H9 (cell line): ENCODE results near the gene INSRR. TPM values are rescaled to one million over a fixed set of nuclear protein-coding genes. Genes with fewer than 3 reads are reported as not detected.

ENCODE experiments used
- DNase-seq: peaks from one replicate; pipeline ENCODE4 v3.0.0-alpha.2; 2017
- H2AFZ ChIP-seq: one replicate; pipeline ENCODE4 v1.6.1; 2013; ENCODE audit warnings: mild to moderate bottlenecking, low read length, control low read depth, moderate library complexity
- H2AK5ac ChIP-seq: 2 replicates; pipeline ENCODE4 v1.6.1; 2013; ENCODE audit warnings: low read length, control low read depth, mixed read lengths; ENCODE audit not compliant: insufficient read length
- H2BK120ac ChIP-seq: one replicate; pipeline ENCODE4 v1.6.1; 2013; ENCODE audit warnings: low read depth, mild to moderate bottlenecking, low read length, control low read depth, inconsistent platforms; ENCODE audit not compliant: poor library complexity, severe bottlenecking
- H2BK12ac ChIP-seq: 2 replicates; pipeline ENCODE4 v1.6.1; 2013; ENCODE audit warnings: low read length, control low read depth, mixed read lengths, low read depth; ENCODE audit not compliant: insufficient read length
- H2BK15ac ChIP-seq: 2 replicates; pipeline ENCODE4 v1.6.1; 2013; ENCODE audit warnings: low read depth, low read length, control low read depth
- H2BK20ac ChIP-seq: one replicate; pipeline ENCODE4 v1.6.1; 2013; ENCODE audit warnings: low read depth, mild to moderate bottlenecking, low read length, control low read depth, inconsistent platforms; ENCODE audit not compliant: poor library complexity, severe bottlenecking
- H2BK5ac ChIP-seq: 2 replicates; pipeline ENCODE4 v1.6.1; 2013; ENCODE audit warnings: low read length, control low read depth, mixed read lengths; ENCODE audit not compliant: insufficient read length
- H3K14ac ChIP-seq: 2 replicates; pipeline ENCODE4 v1.6.1; 2013; ENCODE audit warnings: low read length, control low read depth; ENCODE audit not compliant: insufficient read depth
- H3K18ac ChIP-seq: 2 replicates; pipeline ENCODE4 v1.6.1; 2013; ENCODE audit warnings: low read depth, mild to moderate bottlenecking, mixed read lengths, low read length, control low read depth; ENCODE audit not compliant: insufficient read length
- H3K23ac ChIP-seq: 2 replicates; pipeline ENCODE4 v1.6.1; 2013; ENCODE audit warnings: low read length, control low read depth, mixed read lengths, low read depth; ENCODE audit not compliant: insufficient read length
- H3K23me2 ChIP-seq: 2 replicates; pipeline ENCODE4 v1.6.1; 2013; ENCODE audit warnings: low read depth, mild to moderate bottlenecking, mixed read lengths, low read length, control low read depth; ENCODE audit not compliant: insufficient read length, poor library complexity, severe bottlenecking
- H3K27ac ChIP-seq: 2 replicates; pipeline ENCODE4 v1.5.1; 2013; ENCODE audit warnings: low read length, control low read depth, mixed read lengths, low read depth; ENCODE audit not compliant: insufficient read length
- H3K27me3 ChIP-seq: 2 replicates; pipeline ENCODE4 v1.6.1; 2013; ENCODE audit warnings: low read length, control low read depth, inconsistent platforms; ENCODE audit not compliant: insufficient read depth
- H3K4ac ChIP-seq: 2 replicates; pipeline ENCODE4 v1.6.1; 2013; ENCODE audit warnings: low read depth, mild to moderate bottlenecking, control low read depth, inconsistent platforms, low read length, moderate library complexity
- H3K4me1 ChIP-seq: 2 replicates; pipeline ENCODE4 v1.6.1; 2013; ENCODE audit warnings: low read length, control low read depth, inconsistent platforms; ENCODE audit not compliant: insufficient read depth
- H3K4me2 ChIP-seq: 2 replicates; pipeline ENCODE4 v1.6.1; 2013; ENCODE audit warnings: low read length, control low read depth, mixed read lengths; ENCODE audit not compliant: insufficient read length, insufficient read depth
- H3K56ac ChIP-seq: 2 replicates; pipeline ENCODE4 v1.6.1; 2013; ENCODE audit warnings: low read depth, mild to moderate bottlenecking, mixed read lengths, low read length, control low read depth; ENCODE audit not compliant: insufficient read length
- H3K79me1 ChIP-seq: 2 replicates; pipeline ENCODE4 v1.6.1; 2013; ENCODE audit warnings: low read depth, mild to moderate bottlenecking, moderate library complexity, low read length, control low read depth, inconsistent platforms; ENCODE audit not compliant: insufficient read depth, poor library complexity, severe bottlenecking
- H3K79me2 ChIP-seq: 2 replicates; pipeline ENCODE4 v1.6.1; 2013; ENCODE audit warnings: low read length, control low read depth, inconsistent platforms; ENCODE audit not compliant: insufficient read depth
- H3K9ac ChIP-seq: 2 replicates; pipeline ENCODE4 v1.6.1; 2013; ENCODE audit warnings: low read length, control low read depth, mixed read lengths; ENCODE audit not compliant: insufficient read length; ENCODE audit errors: extremely low read depth
- H3K9me3 ChIP-seq: one replicate; pipeline ENCODE4 v1.6.1; 2013; ENCODE audit warnings: low read depth, low read length, inconsistent platforms; ENCODE audit not compliant: control insufficient read depth
- H3T11ph ChIP-seq: one replicate; pipeline ENCODE4 v1.6.1; 2013; ENCODE audit warnings: mild to moderate bottlenecking, low read length, control low read depth, inconsistent platforms
- H4K20me1 ChIP-seq: one replicate; pipeline ENCODE4 v1.6.1; 2013; ENCODE audit not compliant: control insufficient read depth, insufficient read length, insufficient read depth
- H4K5ac ChIP-seq: 2 replicates; pipeline ENCODE4 v1.6.1; 2013; ENCODE audit warnings: low read depth, mild to moderate bottlenecking, mixed read lengths, low read length, control low read depth; ENCODE audit not compliant: insufficient read length
- H4K8ac ChIP-seq: replicated peaks from 2 replicates; pipeline ENCODE4 v1.6.1; 2013; ENCODE audit warnings: low read length, control low read depth, mixed read lengths, low read depth; ENCODE audit not compliant: insufficient read length
- H4K91ac ChIP-seq: 2 replicates; pipeline ENCODE4 v1.6.1; 2013; ENCODE audit warnings: low read depth, mild to moderate bottlenecking, moderate library complexity, mixed read lengths, low read length, control low read depth; ENCODE audit not compliant: insufficient read length
- H3K27ac Mint-ChIP-seq, 3 experiments: 2 replicates in 2 of 3; 3 replicates in 1 of 3; pipeline ENCODE4 v1.8.0; 2020 to 2021; ENCODE audit warnings: mixed read lengths in 3 of 3, mild to moderate bottlenecking in 1 of 3, moderate library complexity in 1 of 3
- H3K27me3 Mint-ChIP-seq: 2 replicates; pipeline ENCODE4 v1.8.0; 2021; ENCODE audit warnings: low read depth, mild to moderate bottlenecking, moderate library complexity, mixed read lengths
- H3K36me3 Mint-ChIP-seq, 3 experiments: 2 replicates in 2 of 3; 3 replicates in 1 of 3; pipeline ENCODE4 v1.8.0; 2020 to 2021; ENCODE audit warnings: low read depth in 3 of 3, mixed read lengths in 3 of 3; ENCODE audit not compliant: insufficient read depth in 1 of 3
- H3K4me1 Mint-ChIP-seq, 2 experiments: 2 replicates each; pipeline ENCODE4 v1.8.0; 2020; ENCODE audit warnings: mixed read lengths in 2 of 2
- H3K4me3 Mint-ChIP-seq, 2 experiments: 2 replicates in 1 of 2; 3 replicates in 1 of 2; pipeline ENCODE4 v1.8.0; 2020 to 2021; ENCODE audit warnings: mild to moderate bottlenecking in 2 of 2, mixed read lengths in 2 of 2, moderate library complexity in 1 of 2
- H3K9me3 Mint-ChIP-seq, 2 experiments: 2 replicates in 1 of 2; 3 replicates in 1 of 2; pipeline ENCODE4 v1.8.0; 2020; ENCODE audit warnings: mild to moderate bottlenecking in 2 of 2, mixed read lengths in 2 of 2, moderate library complexity in 1 of 2
- WGBS: extraction: QIAGEN DNeasy Blood & Tissue Kit; methylation state at CpG from one replicate; pipeline ENCODE4 v1.1.7; 2013; ENCODE audit warnings: missing lambda C conversion rate, low lambda C conversion rate, mixed read lengths; ENCODE audit not compliant: insufficient read length; ENCODE audit errors: extremely low coverage; 5-methylcytosine and 5-hydroxymethylcytosine counted together
- total RNA-seq: library from RNA; stranded (reverse); gene quantifications from 2 replicates; pipeline ENCODE4 v1.2.1, GENCODE V29; 2021
- TF ChIP-seq, protein P1 (sequence below): fragments of 200-600 bp; sonication (generic); conservative IDR thresholded peaks from 3 replicates; pipeline ENCODE4 v1.8.0; 2021; ENCODE audit warnings: antibody characterized with exemption, mild to moderate bottlenecking

INSRR gene
- total RNA-seq, 1 experiment from 2014 or later = not detected

DNA sequence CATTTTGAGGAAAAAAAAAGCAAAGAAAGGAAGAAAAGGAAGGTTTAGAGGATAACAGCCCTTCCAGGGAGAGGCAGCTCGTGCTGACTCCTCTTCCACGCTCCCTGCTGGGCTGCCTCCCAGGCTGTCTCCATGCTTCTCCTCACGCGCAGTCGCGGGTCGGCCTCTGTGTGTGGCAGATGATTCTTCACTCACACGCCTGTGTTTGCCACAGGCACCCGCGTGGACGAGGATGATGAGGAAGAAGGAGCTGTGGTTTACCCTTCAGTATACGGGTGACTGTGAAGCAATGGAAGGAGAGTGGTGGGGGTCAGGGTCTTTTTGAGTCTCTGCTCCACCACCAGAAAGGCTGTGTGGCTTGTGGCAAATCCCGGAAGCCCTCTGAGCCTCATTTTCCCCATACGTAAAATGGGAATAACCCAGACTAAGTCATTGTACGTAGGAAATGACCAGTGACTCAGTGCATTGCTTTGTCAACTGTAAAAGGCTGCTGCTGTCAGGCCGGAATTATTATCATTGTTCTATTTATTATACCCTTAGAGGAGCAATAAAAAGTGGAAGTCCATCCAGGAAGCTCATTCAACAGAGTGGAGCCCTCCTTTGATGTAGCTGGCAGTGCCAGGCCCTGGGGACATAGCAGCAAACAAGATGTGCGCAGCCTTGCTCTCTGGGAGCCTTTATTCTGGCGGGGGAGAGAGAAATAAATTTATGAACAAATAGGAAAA, 30.4 kb downstream of the INSRR start:
- no peaks in the 10 kb centered on the region for H3K79me2 ChIP-seq
- no peak overlapping the region for H3K9ac ChIP-seq
- no peaks in the 10 kb centered on the region for H3K36me3 Mint-ChIP-seq

More for the DNA sequence above, 30.4 kb downstream of the INSRR start:
- Mint-ChIP-seq H3K27me3 (peaks cover 52% of the 10 kb centered on the region), H3K27ac (no peak overlapping the region), H3K4me3 (no peak overlapping the region), H3K9me3 (no peaks in the 10 kb centered on the region), H3K4me1 (peaks cover 0 to 5% of the 10 kb centered on the region in 2 experiments; a peak in 2 of 4 replicates)
- H2AK5ac ChIP-seq = no peak overlapping the region
- no peak overlapping the region for H4K8ac ChIP-seq
- H3K79me1 ChIP-seq = no peaks in the 10 kb centered on the region
- H3K4me1 ChIP-seq = no peaks in the 10 kb centered on the region
- no peak overlapping the region for H2AFZ ChIP-seq
- no peak overlapping the region for H3K56ac ChIP-seq
- H3K27ac ChIP-seq = no peak overlapping the region
- no peak overlapping the region for H3K18ac ChIP-seq
- H3K4me2 ChIP-seq = no peak overlapping the region
- H2BK5ac ChIP-seq = no peak overlapping the region
- DNase-seq = no peak
- no peak overlapping the region for H2BK20ac ChIP-seq
- no peak overlapping the region for H4K91ac ChIP-seq
- no peak overlapping the region for H3T11ph ChIP-seq
- no peak overlapping the region for H3K14ac ChIP-seq
- TF ChIP-seq, protein P1, sequence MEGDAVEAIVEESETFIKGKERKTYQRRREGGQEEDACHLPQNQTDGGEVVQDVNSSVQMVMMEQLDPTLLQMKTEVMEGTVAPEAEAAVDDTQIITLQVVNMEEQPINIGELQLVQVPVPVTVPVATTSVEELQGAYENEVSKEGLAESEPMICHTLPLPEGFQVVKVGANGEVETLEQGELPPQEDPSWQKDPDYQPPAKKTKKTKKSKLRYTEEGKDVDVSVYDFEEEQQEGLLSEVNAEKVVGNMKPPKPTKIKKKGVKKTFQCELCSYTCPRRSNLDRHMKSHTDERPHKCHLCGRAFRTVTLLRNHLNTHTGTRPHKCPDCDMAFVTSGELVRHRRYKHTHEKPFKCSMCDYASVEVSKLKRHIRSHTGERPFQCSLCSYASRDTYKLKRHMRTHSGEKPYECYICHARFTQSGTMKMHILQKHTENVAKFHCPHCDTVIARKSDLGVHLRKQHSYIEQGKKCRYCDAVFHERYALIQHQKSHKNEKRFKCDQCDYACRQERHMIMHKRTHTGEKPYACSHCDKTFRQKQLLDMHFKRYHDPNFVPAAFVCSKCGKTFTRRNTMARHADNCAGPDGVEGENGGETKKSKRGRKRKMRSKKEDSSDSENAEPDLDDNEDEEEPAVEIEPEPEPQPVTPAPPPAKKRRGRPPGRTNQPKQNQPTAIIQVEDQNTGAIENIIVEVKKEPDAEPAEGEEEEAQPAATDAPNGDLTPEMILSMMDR = no peak
- no CpG with 5 or more reads among the region's 18 CpGs for WGBS
- no peak overlapping the region for H2BK12ac ChIP-seq
- no peak overlapping the region for H3K23ac ChIP-seq
- no peaks in the 10 kb centered on the region; the same call in 1 of the 2 replicates for H3K27me3 ChIP-seq
- no peak overlapping the region for H2BK15ac ChIP-seq
- H3K9me3 ChIP-seq = no peaks in the 10 kb centered on the region
- no peaks in the 10 kb centered on the region for H4K20me1 ChIP-seq
- no peak overlapping the region for H4K5ac ChIP-seq
- H3K23me2 ChIP-seq = no peaks in the 10 kb centered on the region
- no peak overlapping the region for H2BK120ac ChIP-seq
- H3K4ac ChIP-seq = no peak overlapping the region
